HepG2 (cell line): ENCODE measurements around the gene CCDC201. TPM values are rescaled to one million over a fixed set of nuclear protein-coding genes. Genes with fewer than 3 reads are reported as not detected.
"Not testable (repeated sequence)": the region's sequence is repeated elsewhere in the genome, so short reads cannot be mapped to it uniquely, and the experiment has no call there.

Experiments
- ATAC-seq: fragments of 200-7000 bp; cut with Tn5 transposase; 3 replicates; pipeline ENCODE4 v1.9.1; 2020; ENCODE audit warnings: mild to moderate bottlenecking, moderate library complexity
- BruUV-seq: library from RNA; stranded (reverse); fragments of 400-500 nt; replicated peaks from 2 replicates; lab custom pipeline; 2021; lab: Mats Ljungman, UMichigan
- CTCF ChIA-PET: fragments of 300-600 bp; formaldehyde crosslinking; extraction: SDS; loops from one replicate; lab custom pipeline; 2021; ENCODE audit warnings: low total read pairs, inconsistent platforms, low intra/inter-chr PET ratio; lab: Yijun Ruan, JAX
- POLR2A ChIA-PET: fragments of 350-600 bp; sonication (Branson Sonifier 250); formaldehyde crosslinking; loops from one replicate; lab custom pipeline; 2020; ENCODE audit warnings: antibody characterized with exemption, inconsistent platforms; lab: Yijun Ruan, JAX
- DNase-seq: peaks from one replicate; pipeline ENCODE4 v3.0.0-alpha.2; 2015; ENCODE audit warnings: low spot score
- FAIRE-seq: peaks from 3 replicates; lab custom pipeline; 2011; peaks lifted over from hg19 to GRCh38; lab: Jason Lieb, UNC
- H2AFZ ChIP-seq: one replicate; pipeline ENCODE4 v1.6.1; 2011; ENCODE audit warnings: low read length, inconsistent platforms
- H3K27ac ChIP-seq: fragments of 300-600 bp; 3 replicates; pipeline ENCODE4 v1.8.0; 2011; ENCODE audit warnings: mixed run types, mild to moderate bottlenecking, mixed read lengths, low read length, inconsistent platforms; ENCODE audit not compliant: insufficient read depth; ENCODE audit errors: extremely low read length
- H3K27me3 ChIP-seq, 2 experiments: fragments of 200-600 bp in 1 of 2; 2 replicates in 1 of 2; 3 replicates in 1 of 2; pipeline versions ENCODE4 v1.6.0 to v1.8.0; 2011; ENCODE audit warnings: low read length in 2 of 2, mild to moderate bottlenecking in 2 of 2, moderate library complexity in 2 of 2, inconsistent platforms in 1 of 2; ENCODE audit not compliant: insufficient read depth in 2 of 2, control insufficient read depth in 1 of 2
- H3K36me3 ChIP-seq, 2 experiments: fragments of 200-600 bp in 1 of 2; replicated peaks in 1 of 2; 2 replicates in 1 of 2; 3 replicates in 1 of 2; pipeline versions ENCODE4 v1.5.1 to v1.8.0; 2011; ENCODE audit warnings: low read length in 2 of 2, inconsistent platforms in 1 of 2; ENCODE audit not compliant: insufficient read depth in 2 of 2, control insufficient read depth in 1 of 2
- H3K4me1 ChIP-seq: 2 replicates; pipeline ENCODE4 v1.5.1; 2012; ENCODE audit warnings: low read length, inconsistent platforms; ENCODE audit not compliant: insufficient read depth
- H3K4me2 ChIP-seq: 2 replicates; pipeline ENCODE4 v1.6.0; 2011; ENCODE audit warnings: low read depth, low read length, inconsistent platforms
- H3K4me3 ChIP-seq, 3 experiments: fragments of 200-600 bp in 1 of 3; sonication (generic), shearing (Covaris generic) in 1 of 3; replicated peaks in 1 of 3; 2 replicates each; pipeline ENCODE4 v1.5.1; 2011 to 2016; ENCODE audit warnings: low read length in 3 of 3, inconsistent platforms in 2 of 3, low read depth in 2 of 3, mild to moderate bottlenecking in 2 of 3, control low read depth in 1 of 3, mixed read lengths in 1 of 3; ENCODE audit not compliant: insufficient read depth in 1 of 3
- H3K79me2 ChIP-seq: one replicate; pipeline ENCODE4 v1.6.1; 2011; ENCODE audit warnings: low read length, inconsistent platforms; ENCODE audit not compliant: insufficient read depth
- H3K9ac ChIP-seq: 2 replicates; pipeline ENCODE4 v1.6.0; 2011; ENCODE audit warnings: mild to moderate bottlenecking, low read depth, low read length, inconsistent platforms; ENCODE audit not compliant: insufficient read depth
- H3K9me3 ChIP-seq: 2 replicates; pipeline ENCODE4 v1.5.1; 2012; ENCODE audit warnings: mild to moderate bottlenecking, low read length
- H4K20me1 ChIP-seq: 2 replicates; pipeline ENCODE4 v1.6.0; 2011; ENCODE audit warnings: inconsistent platforms, mild to moderate bottlenecking, low read length, moderate library complexity; ENCODE audit not compliant: insufficient read depth
- EED ChIP-seq: sonication (generic); formaldehyde crosslinking; IDR thresholded peaks from 2 replicates; pipeline ENCODE4 v1.5.0; 2020; ENCODE audit warnings: mild to moderate bottlenecking, missing genetic modification reagents
- ERF ChIP-seq: IDR thresholded peaks from 2 replicates; pipeline ENCODE4 v1.6.1; 2018; ENCODE audit warnings: missing biosample characterization, missing genetic modification reagents
- IKZF1 ChIP-seq: fragments of 450-650 bp; IDR thresholded peaks from 2 replicates; pipeline ENCODE4 v1.7.1; 2016
- KDM2A ChIP-seq: sonication (generic); formaldehyde crosslinking; IDR thresholded peaks from 2 replicates; pipeline ENCODE4 v1.4.0; 2020; ENCODE audit warnings: low read depth, missing genetic modification reagents, borderline replicate concordance
- MAZ ChIP-seq, 2 experiments: sonication (generic) in 1 of 2; formaldehyde crosslinking in 1 of 2; IDR thresholded peaks; 2 replicates each; pipeline versions ENCODE4 v1.5.0 to v1.6.1; 2012 to 2020; ENCODE audit warnings: low read depth in 2 of 2, mild to moderate bottlenecking in 2 of 2, borderline replicate concordance in 1 of 2, improper control_type of control experiment in 1 of 2, low read length in 1 of 2, missing genetic modification reagents in 1 of 2, moderate library complexity in 1 of 2
- RAD21 ChIP-seq: fragments of 450-650 bp; formaldehyde crosslinking; IDR thresholded peaks from 2 replicates; pipeline ENCODE4 v1.5.0; 2020; ENCODE audit warnings: mild to moderate bottlenecking
- SMC3 ChIP-seq: IDR thresholded peaks from 2 replicates; pipeline ENCODE4 v1.6.1; 2011; ENCODE audit warnings: low read length, improper control_type of control experiment
- TFAP4 ChIP-seq: sonication (generic); IDR thresholded peaks from 2 replicates; pipeline ENCODE4 v1.6.1; 2016; ENCODE audit warnings: low read depth, borderline replicate concordance
- ZNF24 ChIP-seq: fragments of 450-650 bp; IDR thresholded peaks from 2 replicates; pipeline ENCODE4 v1.6.1; 2017; ENCODE audit warnings: antibody characterized with exemption, mild to moderate bottlenecking
- ZNF547 ChIP-seq: sonication (generic); formaldehyde crosslinking; IDR thresholded peaks from 2 replicates; pipeline ENCODE4 v1.5.1; 2020; ENCODE audit warnings: mild to moderate bottlenecking, missing genetic modification reagents
- WGBS: methylation state at CpG from one replicate; pipeline ENCODE4 v1.1.6; 2017; ENCODE audit warnings: low lambda C conversion rate; 5-methylcytosine and 5-hydroxymethylcytosine counted together
- in situ Hi-C: cut with HindIII; loops from 2 replicates; pipeline ENCODE4 v1.10.0; 2017; ENCODE audit warnings: low pct_unique_long_range_greater_than_20kb; ENCODE audit not compliant: extremely low pct_ligation_motif_present
- intact Hi-C: fragments of 100-400 bp; cut with micrococcal nuclease; formaldehyde crosslinking; loops from one replicate; pipeline ENCODE4 v1.10.0; 2022; ENCODE audit not compliant: unreplicated experiment
- polyA plus RNA-seq, 8 experiments: library from polyadenylated mRNA; depleted of rRNA in 3 of 8; stranded (reverse) in 7 of 8; unstranded in 1 of 8; fragments of >200 nt; fragmentation: Illumina TruSeq in 4 of 8; extraction: Trizol in 4 of 8; gene quantifications; 2 replicates each; pipeline versions ENCODE4 v1.2.1 to v1.2.3, GENCODE V29; 2011 to 2016; ENCODE audit warnings: low read depth in 4 of 8, missing spikeins in 1 of 8, mixed read lengths in 1 of 8; ENCODE audit not compliant: insufficient read depth in 1 of 8
- total RNA-seq, 5 experiments: library from RNA; depleted of rRNA; stranded (reverse); fragments of >200 nt; fragmentation: Illumina TruSeq; extraction: Trizol; gene quantifications; 2 replicates each; pipeline ENCODE4 v1.2.3, GENCODE V29; 2016; ENCODE audit warnings: low read depth in 1 of 5
- TF ChIP-seq, protein P1 (sequence below): sonication (generic); formaldehyde crosslinking; IDR thresholded peaks from 2 replicates; pipeline ENCODE4 v1.5.0; 2020; ENCODE audit warnings: mild to moderate bottlenecking, missing genetic modification reagents, moderate library complexity

CCDC201 gene
- total and polyA plus RNA-seq, 2 of the 13 experiments (the other 11 are each of a cell fraction or from before 2014, with no cell fraction given) = 0.92 TPM; not detected in 1

GRCh38 chr7:45863715-45864114 is 9.2 kb downstream of the CCDC201 start (continued):
- TF ChIP-seq TFAP4 = peak; percentile 21; the same call in 1 of the 2 replicates
- TF ChIP-seq ZNF547 = no peak
- TF ChIP-seq ERF (CRISPR knock-in tag) = peak; percentile 52; the same call in 1 of the 2 replicates
- no peak for TF ChIP-seq IKZF1
- TF ChIP-seq ZNF24 = no peak
- 0 out of 2 replicates have a peak, but pooled peaks have one; percentile 36 for TF ChIP-seq EED (CRISPR knock-in tag)
- TF ChIP-seq, protein P1, sequence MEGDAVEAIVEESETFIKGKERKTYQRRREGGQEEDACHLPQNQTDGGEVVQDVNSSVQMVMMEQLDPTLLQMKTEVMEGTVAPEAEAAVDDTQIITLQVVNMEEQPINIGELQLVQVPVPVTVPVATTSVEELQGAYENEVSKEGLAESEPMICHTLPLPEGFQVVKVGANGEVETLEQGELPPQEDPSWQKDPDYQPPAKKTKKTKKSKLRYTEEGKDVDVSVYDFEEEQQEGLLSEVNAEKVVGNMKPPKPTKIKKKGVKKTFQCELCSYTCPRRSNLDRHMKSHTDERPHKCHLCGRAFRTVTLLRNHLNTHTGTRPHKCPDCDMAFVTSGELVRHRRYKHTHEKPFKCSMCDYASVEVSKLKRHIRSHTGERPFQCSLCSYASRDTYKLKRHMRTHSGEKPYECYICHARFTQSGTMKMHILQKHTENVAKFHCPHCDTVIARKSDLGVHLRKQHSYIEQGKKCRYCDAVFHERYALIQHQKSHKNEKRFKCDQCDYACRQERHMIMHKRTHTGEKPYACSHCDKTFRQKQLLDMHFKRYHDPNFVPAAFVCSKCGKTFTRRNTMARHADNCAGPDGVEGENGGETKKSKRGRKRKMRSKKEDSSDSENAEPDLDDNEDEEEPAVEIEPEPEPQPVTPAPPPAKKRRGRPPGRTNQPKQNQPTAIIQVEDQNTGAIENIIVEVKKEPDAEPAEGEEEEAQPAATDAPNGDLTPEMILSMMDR (CRISPR knock-in tag) = peak; percentile 62
- TF ChIP-seq KDM2A (CRISPR knock-in tag) = peak; percentile 36; the same call in 1 of the 2 replicates
- peak; percentile 58 for TF ChIP-seq SMC3
- TF ChIP-seq RAD21 (CRISPR knock-in tag) = 0 out of 2 replicates have a peak, but pooled peaks have one; percentile 37
- TF ChIP-seq MAZ (IDR thresholded peaks at IDR 0.05; ENCODE audit: borderline replicate concordance, low read depth, low read length) = no peak
- peak; percentile 26; the same call in 1 of the 2 replicates for TF ChIP-seq MAZ (CRISPR knock-in tag; IDR thresholded peaks at IDR 0.05; ENCODE audit: low read depth)

DNA sequence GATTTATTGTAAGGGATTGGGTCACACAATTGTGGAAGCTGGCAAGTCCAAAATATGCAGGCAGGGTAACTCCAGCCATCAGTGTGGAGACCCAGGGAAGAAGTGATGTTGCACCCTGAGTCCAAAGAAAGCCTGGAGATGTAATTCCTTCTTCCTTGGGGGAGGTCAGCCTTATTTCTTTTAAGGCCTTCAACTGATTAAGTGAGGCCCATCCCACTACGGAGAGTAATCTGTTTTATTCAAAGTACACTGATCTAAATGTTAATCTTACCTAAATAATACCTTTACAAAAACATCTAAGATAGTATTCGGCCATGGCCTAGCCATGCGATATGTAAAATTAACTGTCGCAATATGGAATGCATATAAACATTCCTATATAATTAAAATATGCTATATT is 16.0 kb downstream of the CCDC201 start:
- H3K4me2 ChIP-seq, BruUV-seq, intact Hi-C loops, H3K4me3 ChIP-seq, H3K27me3 ChIP-seq, H3K36me3 ChIP-seq, H3K79me2 ChIP-seq, DNase-seq, in situ Hi-C loops, H3K9ac ChIP-seq, CTCF ChIA-PET, POLR2A ChIA-PET, H3K27ac ChIP-seq, H3K9me3 ChIP-seq, H3K4me1 ChIP-seq, FAIRE-seq, H2AFZ ChIP-seq, H4K20me1 ChIP-seq, ATAC-seq: not testable (repeated sequence)
- WGBS = 65% methylated on average over 4 of the region's 4 CpGs
